HEK293 (cell line): ENCODE results near the gene ASCC2.
"Not testable (repeated sequence)": the region's sequence is repeated elsewhere in the genome, so short reads cannot be mapped to it uniquely, and the experiment has no call there.

ENCODE experiments used
- SETDB1 ChIP-seq: IDR thresholded peaks from one replicate; pipeline ENCODE4 v1.6.1; 2017; ENCODE audit warnings: mild to moderate bottlenecking, low read length, moderate library complexity, mixed read lengths; ENCODE audit not compliant: insufficient read length
- ZNF175 ChIP-seq: fragments of 450-650 bp; formaldehyde crosslinking; IDR thresholded peaks from 2 replicates; pipeline ENCODE4 v1.5.1; 2016; ENCODE audit warnings: missing biosample characterization, missing genetic modification characterization
- ZNF274 ChIP-seq, 2 experiments: fragments of 200-500 bp in 1 of 2; fragments of 450-650 bp in 1 of 2; sonication (Bioruptor generic) in 1 of 2; formaldehyde crosslinking in 1 of 2; IDR thresholded peaks; 2 replicates each; pipeline versions ENCODE4 v1.5.1 to v1.6.1; 2014 to 2016; ENCODE audit warnings: borderline replicate concordance in 1 of 2, inconsistent platforms in 1 of 2, low read length in 1 of 2, missing biosample characterization in 1 of 2, missing genetic modification characterization in 1 of 2
- TF ChIP-seq, protein P1 (sequence below): fragments of 450-650 bp; formaldehyde crosslinking; IDR thresholded peaks from 2 replicates; pipeline ENCODE4 v1.5.1; 2016; ENCODE audit warnings: missing biosample characterization, missing genetic modification characterization

- TF ChIP-seq ZNF175; ZNF274 (IDR thresholded peaks at IDR 0.05; ENCODE audit: low read length); ZNF274 (tag by site-specific recombination; IDR thresholded peaks at IDR 0.05; ENCODE audit: borderline replicate concordance); SETDB1: not testable (repeated sequence)
- TF ChIP-seq, protein P1, sequence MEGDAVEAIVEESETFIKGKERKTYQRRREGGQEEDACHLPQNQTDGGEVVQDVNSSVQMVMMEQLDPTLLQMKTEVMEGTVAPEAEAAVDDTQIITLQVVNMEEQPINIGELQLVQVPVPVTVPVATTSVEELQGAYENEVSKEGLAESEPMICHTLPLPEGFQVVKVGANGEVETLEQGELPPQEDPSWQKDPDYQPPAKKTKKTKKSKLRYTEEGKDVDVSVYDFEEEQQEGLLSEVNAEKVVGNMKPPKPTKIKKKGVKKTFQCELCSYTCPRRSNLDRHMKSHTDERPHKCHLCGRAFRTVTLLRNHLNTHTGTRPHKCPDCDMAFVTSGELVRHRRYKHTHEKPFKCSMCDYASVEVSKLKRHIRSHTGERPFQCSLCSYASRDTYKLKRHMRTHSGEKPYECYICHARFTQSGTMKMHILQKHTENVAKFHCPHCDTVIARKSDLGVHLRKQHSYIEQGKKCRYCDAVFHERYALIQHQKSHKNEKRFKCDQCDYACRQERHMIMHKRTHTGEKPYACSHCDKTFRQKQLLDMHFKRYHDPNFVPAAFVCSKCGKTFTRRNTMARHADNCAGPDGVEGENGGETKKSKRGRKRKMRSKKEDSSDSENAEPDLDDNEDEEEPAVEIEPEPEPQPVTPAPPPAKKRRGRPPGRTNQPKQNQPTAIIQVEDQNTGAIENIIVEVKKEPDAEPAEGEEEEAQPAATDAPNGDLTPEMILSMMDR (tag by site-specific recombination): not testable (repeated sequence)
These were observed 83.2 kb downstream of the ASCC2 start for GRCh38 chr22:29754658-29755395.
